NCI-H2227 (cell line): ENCODE results near the gene ADGRV1.

Source experiments
- DNase-seq: peaks from one replicate; lab custom pipeline; 2025; ENCODE audit not compliant: unreplicated experiment; lab: John Stamatoyannopoulos, UW

Gene ADGRV1

GRCh38 chr5:90861843-90862586 lies 303.4 kb downstream of the ADGRV1 start:
- no peak for DNase-seq

- no peak for DNase-seq
These were observed 306.6 kb downstream of the ADGRV1 start for GRCh38 chr5:90865180-90865579.

- DNase-seq, result peak; percentile 56
These were observed 307.7 kb downstream of the ADGRV1 start for GRCh38 chr5:90866333-90866732.

- no peak for DNase-seq
These were observed 308.5 kb downstream of the ADGRV1 start for GRCh38 chr5:90866915-90867731.

GRCh38 chr5:90868799-90869198 lies 310.2 kb downstream of the ADGRV1 start:
- DNase-seq, result no peak

GRCh38 chr5:90871391-90871991 lies 312.9 kb downstream of the ADGRV1 start:
- DNase-seq, result no peak

GRCh38 chr5:90873033-90873517 lies 314.5 kb downstream of the ADGRV1 start:
- no peak for DNase-seq

GRCh38 chr5:90874066-90874465 lies 315.5 kb downstream of the ADGRV1 start:
- no peak for DNase-seq

GRCh38 chr5:90875456-90875855 lies 316.9 kb downstream of the ADGRV1 start:
- DNase-seq, result no peak

- DNase-seq, result no peak
These were observed 317.8 kb downstream of the ADGRV1 start for GRCh38 chr5:90876366-90876765.

- no peak for DNase-seq
These were observed 318.5 kb downstream of the ADGRV1 start for GRCh38 chr5:90877049-90877448.

GRCh38 chr5:90878081-90878480 lies 319.5 kb downstream of the ADGRV1 start:
- DNase-seq, result no peak

GRCh38 chr5:90878549-90879196 lies 320.1 kb downstream of the ADGRV1 start:
- no peak for DNase-seq

GRCh38 chr5:90881626-90882150 lies 323.1 kb downstream of the ADGRV1 start:
- DNase-seq, result no peak

- no peak for DNase-seq
These were observed 323.9 kb downstream of the ADGRV1 start for GRCh38 chr5:90882448-90882847.

GRCh38 chr5:90885180-90885868 lies 326.7 kb downstream of the ADGRV1 start:
- no peak for DNase-seq

GRCh38 chr5:90886381-90886780 lies 327.8 kb downstream of the ADGRV1 start:
- no peak for DNase-seq

GRCh38 chr5:90888511-90889324 lies 330.1 kb downstream of the ADGRV1 start:
- DNase-seq, result no peak

- DNase-seq, result no peak
These were observed 330.7 kb downstream of the ADGRV1 start for GRCh38 chr5:90889325-90889600.

- no peak for DNase-seq
These were observed 331.6 kb downstream of the ADGRV1 start for GRCh38 chr5:90890180-90890579.
